MM.1S (cell line): Measurements from ENCODE around the gene ENOX1.

ENCODE experiments used
- DNase-seq: peaks from one replicate; pipeline ENCODE4 v3.0.0-alpha.2; 2015
- H2AFZ ChIP-seq: fragments of 300-600 bp; sonication (generic); 2 replicates; pipeline ENCODE4 v1.6.0; 2016; ENCODE audit warnings: antibody characterized with exemption, low read length
- H3F3A ChIP-seq: fragments of 300-600 bp; sonication (generic); 2 replicates; pipeline ENCODE4 v1.6.1; 2016; ENCODE audit warnings: mild to moderate bottlenecking, antibody characterized with exemption, low read length, moderate library complexity, mixed read lengths; ENCODE audit not compliant: insufficient read depth
- H3K27ac ChIP-seq: fragments of 300-600 bp; sonication (generic); 2 replicates; pipeline ENCODE4 v1.5.1; 2016; ENCODE audit warnings: mild to moderate bottlenecking, low read length
- H3K27me3 ChIP-seq: fragments of 300-600 bp; sonication (generic); replicated peaks from 2 replicates; pipeline ENCODE4 v1.6.0; 2016; ENCODE audit warnings: low read length; ENCODE audit not compliant: insufficient read depth
- H3K36me3 ChIP-seq: fragments of 300-600 bp; sonication (generic); replicated peaks from 2 replicates; pipeline ENCODE4 v1.6.1; 2016; ENCODE audit warnings: mild to moderate bottlenecking, low read length, mixed read lengths; ENCODE audit not compliant: insufficient read depth
- H3K4me1 ChIP-seq: fragments of 300-600 bp; sonication (generic); 2 replicates; pipeline ENCODE4 v1.6.1; 2016; ENCODE audit warnings: low read length, mixed read lengths
- H3K4me2 ChIP-seq: fragments of 300-600 bp; sonication (generic); 2 replicates; pipeline ENCODE4 v1.6.0; 2016; ENCODE audit warnings: low read depth, low read length
- H3K4me3 ChIP-seq: fragments of 300-600 bp; sonication (generic); 2 replicates; pipeline ENCODE4 v1.5.1; 2016; ENCODE audit warnings: low read length, mixed read lengths
- H3K79me2 ChIP-seq: fragments of 300-600 bp; sonication (generic); 2 replicates; pipeline ENCODE4 v1.6.1; 2016; ENCODE audit warnings: mixed run types, low read length, mixed read lengths
- H3K9ac ChIP-seq: fragments of 300-600 bp; sonication (generic); 2 replicates; pipeline ENCODE4 v1.6.1; 2016; ENCODE audit warnings: low read length, mixed read lengths
- H3K9me2 ChIP-seq: fragments of 300-600 bp; sonication (generic); replicated peaks from 2 replicates; pipeline ENCODE4 v1.6.1; 2016; ENCODE audit warnings: mild to moderate bottlenecking, low read length, mixed read lengths; ENCODE audit not compliant: insufficient read depth
- H3K9me3 ChIP-seq: fragments of 300-600 bp; sonication (generic); replicated peaks from 2 replicates; pipeline ENCODE4 v1.6.1; 2016; ENCODE audit warnings: mild to moderate bottlenecking, low read length, mixed read lengths; ENCODE audit not compliant: insufficient read depth
- H4K20me1 ChIP-seq: fragments of 300-600 bp; sonication (generic); 2 replicates; pipeline ENCODE4 v1.6.1; 2016; ENCODE audit warnings: mild to moderate bottlenecking, low read length, moderate library complexity, mixed read lengths; ENCODE audit not compliant: insufficient read depth
- CTCF ChIP-seq: fragments of 300-600 bp; sonication (generic); IDR thresholded peaks from 2 replicates; pipeline ENCODE4 v1.5.1; 2016; ENCODE audit warnings: antibody characterized with exemption, low read length, mixed read lengths
- EZH2 ChIP-seq: fragments of 300-600 bp; sonication (generic); optimal IDR thresholded peaks from 2 replicates; pipeline ENCODE3; 2017; ENCODE audit warnings: low read depth, mild to moderate bottlenecking, antibody characterized with exemption, low read length, mixed read lengths
- EZH2phosphoT487 ChIP-seq: fragments of 300-600 bp; sonication (generic); IDR thresholded peaks from 2 replicates; pipeline ENCODE4 v1.6.1; 2018; ENCODE audit warnings: antibody characterized with exemption, low read length

The ENOX1 gene

GRCh38 chr13:43203781-43204180 lies 583.0 kb downstream of the ENOX1 start:
- no peaks in the 10 kb centered on the region for H3K9me2 ChIP-seq
- H3K36me3 ChIP-seq: no peaks in the 10 kb centered on the region
- no peaks in the 10 kb centered on the region for H3K27me3 ChIP-seq
- no peak overlapping the region for H3K4me3 ChIP-seq
- H3K79me2 ChIP-seq: no peaks in the 10 kb centered on the region
- H2AFZ ChIP-seq: no peak overlapping the region
- H3K9ac ChIP-seq: no peak overlapping the region
- no peak for DNase-seq
- H4K20me1 ChIP-seq: no peaks in the 10 kb centered on the region
- H3K4me2 ChIP-seq: no peak overlapping the region
- no peaks in the 10 kb centered on the region for H3K4me1 ChIP-seq
- H3K9me3 ChIP-seq: no peaks in the 10 kb centered on the region
- no peaks in the 10 kb centered on the region for H3F3A ChIP-seq
- no peak overlapping the region for H3K27ac ChIP-seq
- TF ChIP-seq EZH2 (no peak), EZH2phosphoT487 (no peak), CTCF (no peak)

- Histone ChIP-seq H3K9me3 (no peaks in the 10 kb centered on the region), H3K4me1 (no peaks in the 10 kb centered on the region), H4K20me1 (no peaks in the 10 kb centered on the region), H3K79me2 (no peaks in the 10 kb centered on the region), H3K4me3 (no peak overlapping the region), H3K9me2 (no peaks in the 10 kb centered on the region), H3K27me3 (no peaks in the 10 kb centered on the region), H3K27ac (no peak overlapping the region), H3K4me2 (no peak overlapping the region), H3K9ac (no peak overlapping the region), H3K36me3 (no peaks in the 10 kb centered on the region), H2AFZ (no peak overlapping the region), H3F3A (no peaks in the 10 kb centered on the region)
- TF ChIP-seq EZH2phosphoT487 (no peak), CTCF (no peak)
- no peak for DNase-seq
Observed at GRCh38 chr13:43200736-43201135, 586.0 kb downstream of the ENOX1 start.

GRCh38 chr13:43200307-43200706 lies 586.5 kb downstream of the ENOX1 start:
- no peak for TF ChIP-seq CTCF
- no peaks in the 10 kb centered on the region for H3K79me2 ChIP-seq
- no peaks in the 10 kb centered on the region for H3F3A ChIP-seq
- H3K36me3 ChIP-seq: no peaks in the 10 kb centered on the region
- H3K9me3 ChIP-seq: no peaks in the 10 kb centered on the region
- H3K4me1 ChIP-seq: no peaks in the 10 kb centered on the region
- H3K27ac ChIP-seq: no peak overlapping the region
- H3K4me2 ChIP-seq: no peak overlapping the region
- no peak overlapping the region for H2AFZ ChIP-seq
- H3K27me3 ChIP-seq: no peaks in the 10 kb centered on the region
- no peaks in the 10 kb centered on the region for H3K9me2 ChIP-seq
- DNase-seq: no peak
- no peaks in the 10 kb centered on the region for H4K20me1 ChIP-seq
- H3K4me3 ChIP-seq: no peak overlapping the region
- H3K9ac ChIP-seq: no peak overlapping the region
